ENCODE results near the gene NDUFB11.

GRCh38 chrX:47093860-47094259 is 50.6 kb downstream of the NDUFB11 start:
- TF ChIP-seq POLR2A (IDR thresholded peaks at IDR 0.05) (no peak), CTCF (IDR thresholded peaks at IDR 0.05 in 4 of 5, conservative IDR thresholded peaks at IDR 0.05 in 1 of 5) (no peak)
